Thyroid gland (tissue), 4 donors: ENCODE results near the gene MEX3A.

Experiments
- CTCF ChIP-seq, 6 experiments: fragments of 200-600 bp in 3 of 6; fragments of 450-650 bp in 3 of 6; sonication (generic) in 3 of 6; IDR thresholded peaks; one replicate each; pipeline ENCODE4 v1.5.1; 2016 to 2019; ENCODE audit warnings: antibody characterized with exemption in 6 of 6, mild to moderate bottlenecking in 2 of 6, inconsistent platforms in 1 of 6, moderate library complexity in 1 of 6
- POLR2A ChIP-seq, 2 donors: fragments of 450-650 bp; IDR thresholded peaks; one replicate each; pipeline ENCODE4 v1.6.1; 2017; ENCODE audit warnings: antibody characterized with exemption in 2 of 2, mild to moderate bottlenecking in 2 of 2, moderate library complexity in 1 of 2

GRCh38 chr1:156073740-156074139, 8.5 kb downstream of the MEX3A start:
- TF ChIP-seq CTCF (IDR thresholded peaks at IDR 0.05) = no peak
- no peak for TF ChIP-seq POLR2A (IDR thresholded peaks at IDR 0.05)
